HG02571 (cell line): ENCODE data around the gene IFIT1B.
"Not testable (repeated sequence)": the region's sequence is repeated elsewhere in the genome, so short reads cannot be mapped to it uniquely, and the experiment has no call there.

Experiments
- ATAC-seq: cut with Tn5 transposase; IDR thresholded peaks from one replicate; pipeline ENCODE4 v1.9.1; 2021; ENCODE audit warnings: mild to moderate bottlenecking, moderate library complexity; ENCODE audit not compliant: unreplicated experiment

IFIT1B gene, protein sequence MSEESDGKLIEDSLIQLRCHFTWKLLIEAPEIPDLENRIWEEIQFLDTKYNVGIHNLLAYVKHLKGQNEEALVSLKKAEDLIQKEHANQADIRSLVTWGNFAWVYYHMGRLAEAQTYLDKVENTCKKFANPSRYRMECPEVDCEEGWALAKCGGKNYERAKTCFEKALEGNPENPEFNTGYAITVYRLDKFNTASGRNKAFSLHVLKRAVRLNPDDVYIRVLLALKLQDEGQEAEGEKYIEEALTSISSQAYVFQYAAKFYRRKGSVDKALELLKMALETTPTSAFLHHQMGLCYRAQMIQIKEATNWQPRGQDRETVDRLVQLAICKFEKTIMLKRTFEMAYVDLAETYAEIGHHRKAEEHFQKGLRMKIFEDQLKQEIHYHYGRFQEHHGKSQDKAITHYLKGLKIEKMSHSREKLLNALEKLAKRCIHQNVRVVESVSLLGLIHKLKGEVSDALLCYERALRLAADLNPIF

DNA sequence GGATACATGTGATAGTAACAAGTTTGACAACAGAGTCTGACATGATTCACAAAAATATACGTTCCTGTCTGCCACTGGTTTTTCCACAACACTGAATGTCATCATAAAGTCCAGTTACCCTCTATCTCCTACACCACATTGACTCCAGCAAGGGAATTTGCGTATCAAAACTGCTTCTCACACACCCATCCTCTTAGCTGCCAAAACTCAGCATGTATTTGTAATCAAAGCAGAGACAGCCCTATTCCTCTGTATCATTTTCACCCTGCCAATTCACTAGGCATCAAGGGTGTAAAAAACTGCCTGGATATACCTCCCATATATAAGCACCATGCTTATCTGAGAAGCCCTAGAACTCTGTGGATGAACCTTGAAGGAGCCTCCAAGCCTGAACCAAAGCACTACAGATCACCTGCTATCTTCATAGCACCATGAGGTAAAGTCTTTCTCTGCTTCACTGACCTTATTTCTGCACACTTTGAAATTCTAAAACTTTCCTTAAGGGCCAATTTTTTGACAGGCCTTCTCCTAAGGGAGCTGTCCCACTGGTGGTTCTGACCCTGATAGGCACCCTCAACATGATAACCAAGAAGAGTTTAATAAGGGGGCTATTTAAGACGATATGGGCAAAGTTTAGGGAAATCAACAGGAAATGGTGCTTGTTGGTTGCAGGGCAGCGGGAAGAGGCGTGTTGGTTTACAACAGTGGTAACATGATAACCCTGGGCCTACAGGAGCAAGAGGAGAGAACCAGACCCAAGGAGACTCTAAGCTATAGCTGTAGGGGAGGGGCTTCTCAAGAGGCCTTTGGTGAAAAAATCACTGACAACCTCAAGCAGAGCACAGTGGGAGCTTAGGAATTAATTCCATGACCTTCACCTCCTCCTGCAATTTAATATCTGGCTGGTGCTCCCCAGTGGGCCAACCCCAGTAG is at the start of gene IFIT1B:
IFIT1B (plus strand) TSS at position 352 of the 933 bp plus-strand sequence; CDS start at position 432, 80 bp downstream.
- ATAC-seq: no peak

DNA sequence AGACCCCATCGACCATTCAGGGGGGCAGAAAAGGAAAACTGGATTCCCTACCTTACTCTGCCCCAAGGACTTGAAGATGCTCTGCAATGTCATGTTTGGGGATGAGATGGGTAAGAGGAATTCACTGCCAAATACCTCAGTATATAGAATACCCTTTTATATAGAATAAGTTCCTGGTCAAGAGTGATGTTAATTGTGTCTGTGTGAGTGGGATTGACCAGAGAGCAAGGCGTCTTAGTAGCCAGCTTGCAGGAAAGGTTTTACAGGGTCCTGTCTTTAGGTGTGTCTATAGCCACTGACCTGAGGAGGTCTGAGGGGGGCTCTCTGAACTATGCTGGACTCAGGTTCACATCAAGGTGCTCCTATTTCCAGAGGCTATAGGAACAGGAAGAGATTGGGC is 48.7 kb upstream of the IFIT1B start:
- ATAC-seq: no peak

DNA sequence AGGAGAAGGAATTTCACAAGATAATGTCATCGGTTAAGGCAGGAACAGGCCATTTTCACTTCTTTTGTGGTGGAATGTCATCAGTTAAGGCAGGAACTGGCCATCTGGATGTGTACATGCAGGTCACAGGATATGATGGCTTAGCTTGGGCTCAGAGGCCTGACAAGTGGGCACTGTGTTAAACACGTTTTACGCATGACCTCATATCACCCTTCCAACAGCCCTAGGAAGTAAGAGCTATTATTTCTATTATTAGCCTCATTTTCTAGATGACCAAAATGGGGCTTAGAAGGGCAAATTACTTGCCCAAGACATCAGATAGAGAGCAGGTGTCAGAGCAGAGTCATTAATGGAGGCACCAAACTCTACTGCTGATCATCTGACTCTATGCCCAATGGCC is 47.8 kb upstream of the IFIT1B start:
- not testable (repeated sequence) for ATAC-seq

DNA sequence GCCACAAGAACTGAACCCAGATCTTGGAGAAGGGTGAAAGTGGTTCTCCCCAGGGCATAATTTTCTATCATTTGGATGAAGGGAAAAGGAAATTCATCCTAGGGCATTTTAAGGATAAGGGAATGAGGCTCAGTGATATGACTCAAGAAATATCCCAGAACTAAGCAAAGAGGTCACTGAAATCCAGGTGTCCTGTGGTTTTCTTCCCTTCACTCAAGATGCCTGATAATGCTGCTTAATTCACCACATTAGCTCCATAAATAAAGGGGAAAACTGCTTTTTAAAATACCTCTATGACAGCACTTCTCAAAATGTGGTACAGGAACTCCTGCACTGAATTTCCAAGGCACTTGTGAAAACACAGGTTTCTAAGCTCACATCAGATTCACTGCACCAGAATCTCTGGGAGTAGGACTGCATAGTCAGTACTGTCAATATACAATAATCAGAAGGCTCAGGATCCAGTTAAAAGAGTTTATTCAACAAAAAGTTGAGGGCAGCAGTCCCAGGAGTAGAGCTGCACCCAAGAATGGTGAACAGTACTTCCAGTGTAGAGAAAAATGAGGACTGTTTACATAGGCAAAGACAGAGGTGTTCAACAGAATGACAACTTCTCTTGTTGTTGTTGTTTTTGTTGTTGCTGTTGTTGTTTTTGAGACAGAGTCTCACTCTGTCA is 47.2 kb upstream of the IFIT1B start:
- no peak for ATAC-seq

DNA sequence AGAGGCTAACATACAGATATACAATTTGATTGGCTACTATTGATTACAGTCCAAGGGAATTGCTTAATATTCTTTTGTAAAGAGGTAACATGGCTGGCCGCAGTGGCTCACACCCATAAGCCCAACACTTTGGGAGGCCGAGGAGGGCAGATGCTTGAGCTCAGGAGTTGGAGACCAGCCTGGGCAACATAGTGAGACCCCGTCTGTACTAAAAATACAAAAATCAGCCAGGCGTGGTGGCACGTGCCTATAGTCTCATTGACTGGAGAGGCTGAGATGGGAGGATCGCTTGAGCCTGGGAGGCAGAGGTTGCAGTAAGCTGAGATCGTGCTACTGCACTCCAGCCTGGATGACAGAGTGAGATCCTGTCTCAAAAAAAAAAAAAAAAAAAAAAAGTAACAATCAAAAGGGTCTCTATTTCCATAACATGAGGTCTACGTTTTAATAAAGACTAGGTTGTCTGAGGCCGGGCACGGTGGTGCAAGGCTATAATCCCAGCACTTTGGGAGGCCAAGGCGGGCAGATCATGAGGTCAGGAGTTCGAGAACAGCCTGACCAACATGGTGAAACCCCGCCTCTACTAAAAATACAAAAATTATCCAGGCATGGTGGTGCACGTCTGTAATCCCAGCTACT is 46.3 kb upstream of the IFIT1B start:
- ATAC-seq: not testable (repeated sequence)

DNA sequence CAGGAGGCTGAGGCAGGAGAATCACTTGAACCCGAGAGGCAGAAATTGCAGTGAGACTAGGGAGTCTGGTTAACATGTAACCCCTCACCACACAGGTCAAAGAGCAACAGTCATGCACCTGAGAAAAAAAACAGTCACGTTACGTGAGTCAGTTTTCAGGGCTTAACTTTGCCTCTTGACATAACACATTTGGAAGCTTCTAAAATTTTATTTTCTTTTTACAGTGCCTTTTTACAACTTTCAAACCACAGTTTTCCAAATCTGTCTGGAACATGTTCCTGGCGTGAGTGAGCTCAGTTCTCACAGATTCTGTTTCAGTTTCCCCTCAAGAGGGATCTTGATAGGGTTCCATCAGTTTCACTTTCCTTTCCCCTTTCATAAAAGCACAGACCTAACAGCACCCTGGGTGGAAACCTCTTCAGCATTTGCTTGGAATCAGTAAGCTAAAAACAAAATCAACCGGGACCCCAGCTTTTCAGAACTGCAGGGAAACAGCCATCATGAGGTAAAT is 45.7 kb upstream of the IFIT1B start:
- ATAC-seq: peak; percentile 32

DNA sequence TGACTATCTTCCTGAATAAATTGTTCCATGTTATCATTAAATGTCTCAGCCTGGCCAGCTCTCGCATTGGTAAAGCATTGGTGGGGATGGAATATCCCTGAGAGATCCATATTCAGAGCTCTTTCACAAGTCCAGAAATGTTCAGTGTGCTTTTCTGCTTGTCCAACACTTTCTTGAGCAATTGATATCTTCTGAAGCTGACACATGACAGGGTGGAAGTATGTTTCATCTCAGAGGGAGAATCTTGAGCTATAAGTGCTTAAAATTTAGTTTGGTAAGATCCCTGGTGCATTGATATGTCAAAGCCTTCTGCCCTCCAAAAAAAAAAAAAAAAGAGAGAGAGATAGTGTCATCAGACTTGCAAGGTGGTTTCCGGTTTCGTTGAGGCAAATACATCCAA is 42.6 kb upstream of the IFIT1B start:
- ATAC-seq: no peak

DNA sequence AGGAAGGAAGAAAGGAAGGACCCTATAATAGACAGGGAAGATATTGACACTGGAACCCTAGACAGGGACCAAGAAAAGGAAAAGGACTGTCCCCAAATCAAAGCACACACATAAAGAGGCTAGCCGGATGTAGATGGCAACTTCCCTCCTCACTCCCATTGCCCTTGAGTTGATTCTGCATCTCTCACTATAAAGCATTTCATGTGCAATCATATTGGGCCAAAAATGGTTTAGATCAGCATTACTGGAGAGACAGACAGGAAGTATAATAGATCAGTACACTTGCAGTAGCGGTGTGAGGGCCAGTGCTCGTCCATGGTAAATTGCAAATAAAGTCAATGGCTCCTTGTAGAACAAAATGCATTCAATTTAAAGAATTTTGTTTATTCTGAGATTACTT is 41.6 kb upstream of the IFIT1B start:
- no peak for ATAC-seq

DNA sequence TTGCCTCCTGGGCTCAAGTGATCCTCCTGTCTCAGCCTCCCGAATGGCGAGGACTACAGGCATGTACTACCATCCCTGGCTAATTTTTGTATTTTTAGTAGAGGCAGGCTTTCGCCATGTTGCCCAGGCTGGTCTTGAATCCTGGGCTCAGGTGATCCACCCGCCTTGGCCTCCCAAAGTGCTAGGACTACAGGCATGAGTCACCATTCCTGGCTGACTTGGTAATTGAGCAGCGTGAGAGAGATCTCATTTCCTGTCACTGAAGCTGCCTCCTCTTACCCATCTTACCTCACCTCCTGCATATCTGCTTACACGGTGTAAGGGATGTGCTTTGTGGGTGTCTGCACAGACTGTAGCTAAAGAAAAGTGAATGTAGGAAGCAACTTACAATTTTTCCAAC is 40.4 kb upstream of the IFIT1B start:
- ATAC-seq: no peak

DNA sequence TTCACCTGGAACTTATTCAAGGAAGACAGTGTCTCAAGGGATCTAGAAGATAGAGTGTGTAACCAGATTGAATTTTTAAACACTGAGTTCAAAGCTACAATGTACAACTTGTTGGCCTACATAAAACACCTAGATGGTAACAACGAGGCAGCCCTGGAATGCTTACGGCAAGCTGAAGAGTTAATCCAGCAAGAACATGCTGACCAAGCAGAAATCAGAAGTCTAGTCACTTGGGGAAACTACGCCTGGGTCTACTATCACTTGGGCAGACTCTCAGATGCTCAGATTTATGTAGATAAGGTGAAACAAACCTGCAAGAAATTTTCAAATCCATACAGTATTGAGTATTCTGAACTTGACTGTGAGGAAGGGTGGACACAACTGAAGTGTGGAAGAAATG is 39.1 kb upstream of the IFIT1B start:
- ATAC-seq: no peak

DNA sequence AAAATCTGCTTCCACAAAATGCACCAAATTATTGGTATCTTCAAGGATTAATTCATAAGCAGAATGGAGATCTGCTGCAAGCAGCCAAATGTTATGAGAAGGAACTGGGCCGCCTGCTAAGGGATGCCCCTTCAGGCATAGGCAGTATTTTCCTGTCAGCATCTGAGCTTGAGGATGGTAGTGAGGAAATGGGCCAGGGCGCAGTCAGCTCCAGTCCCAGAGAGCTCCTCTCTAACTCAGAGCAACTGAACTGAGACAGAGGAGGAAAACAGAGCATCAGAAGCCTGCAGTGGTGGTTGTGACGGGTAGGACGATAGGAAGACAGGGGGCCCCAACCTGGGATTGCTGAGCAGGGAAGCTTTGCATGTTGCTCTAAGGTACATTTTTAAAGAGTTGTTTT is 38.0 kb upstream of the IFIT1B start:
- no peak for ATAC-seq

DNA sequence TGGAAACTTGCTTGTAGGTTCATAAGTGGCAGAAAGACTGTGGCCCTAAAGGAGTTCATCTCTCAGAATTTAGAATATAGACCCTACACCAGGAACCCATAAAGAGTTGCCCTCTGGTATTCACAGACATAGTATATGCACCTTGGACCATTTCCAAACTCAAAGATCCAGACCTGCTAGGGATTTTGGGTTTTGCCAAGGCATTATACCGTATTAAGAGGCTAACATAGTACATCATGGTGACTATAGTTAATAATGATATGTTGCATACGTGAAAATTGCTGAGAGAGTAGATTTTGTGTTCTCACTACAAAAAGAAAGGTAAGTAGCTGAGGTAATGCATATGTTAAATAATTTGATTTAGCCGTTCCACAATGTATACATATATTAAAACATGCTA is 36.2 kb upstream of the IFIT1B start:
- no peak for ATAC-seq

DNA sequence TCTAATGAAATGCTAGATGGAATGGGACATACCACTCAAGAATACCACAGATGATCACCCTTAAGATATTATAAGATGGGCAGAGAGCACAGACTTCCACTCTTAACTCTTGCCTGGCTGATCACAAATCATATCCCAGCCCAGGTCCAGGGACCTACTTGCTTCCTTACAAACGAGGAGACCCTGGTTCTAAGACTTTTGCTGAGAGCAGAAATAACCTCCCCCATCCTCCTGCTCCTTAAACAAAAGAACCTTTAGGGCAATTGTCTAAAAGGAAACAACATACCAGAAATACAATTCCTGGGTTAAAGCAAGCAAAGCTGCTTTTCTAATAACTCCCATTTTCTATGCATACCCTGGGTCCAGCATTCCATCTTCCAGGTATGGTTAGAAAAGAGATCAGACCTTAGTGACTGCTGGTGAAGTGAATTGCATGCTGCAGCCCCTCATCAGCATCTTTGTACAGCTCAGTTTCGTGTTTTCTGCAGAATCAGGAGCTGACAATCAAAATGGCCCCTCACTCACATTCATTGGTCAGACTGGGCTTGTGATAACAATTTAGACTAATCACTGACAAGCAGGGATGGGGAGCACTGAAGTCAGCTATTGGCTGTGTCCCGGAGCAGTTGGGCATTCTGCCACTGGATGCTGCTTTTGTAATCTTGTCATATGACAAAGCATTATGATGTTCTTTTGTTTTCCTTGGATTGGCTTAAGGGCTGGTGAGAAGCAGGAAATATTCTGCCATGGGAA is 35.5 kb upstream of the IFIT1B start:
- no peak for ATAC-seq

DNA sequence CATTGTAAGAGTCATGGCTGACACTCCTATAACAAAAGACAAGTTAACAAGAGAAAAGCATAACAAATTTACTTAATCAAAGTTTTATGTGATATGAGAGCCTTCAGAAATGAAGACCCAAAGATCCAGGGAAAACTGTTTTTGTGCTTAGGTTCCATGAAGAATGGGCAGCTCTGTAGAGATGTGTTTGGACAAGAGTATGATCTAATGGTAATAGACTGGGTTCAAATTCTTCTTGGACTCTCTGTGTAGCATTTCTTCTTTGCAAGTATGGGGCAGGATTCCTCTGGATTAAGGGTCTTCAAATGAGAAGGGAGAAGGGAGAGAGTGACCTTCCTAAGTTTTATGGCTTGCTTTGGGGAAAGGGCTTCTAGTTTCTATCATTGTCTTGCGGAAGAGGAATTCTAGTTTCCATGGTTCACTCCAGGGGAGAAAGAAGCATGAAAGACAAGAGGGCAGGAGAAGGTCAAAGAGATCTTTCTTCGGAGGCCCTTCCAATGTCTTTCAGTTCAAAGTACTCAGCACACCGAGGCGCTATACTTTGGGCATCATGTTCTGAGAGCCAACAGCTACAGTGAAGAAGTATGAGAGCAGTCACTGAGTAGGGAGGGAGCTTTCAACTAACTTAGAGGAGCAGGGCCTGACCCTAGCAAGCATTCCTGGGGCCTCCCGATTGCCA is 34.6 kb upstream of the IFIT1B start:
- ATAC-seq: no peak

DNA sequence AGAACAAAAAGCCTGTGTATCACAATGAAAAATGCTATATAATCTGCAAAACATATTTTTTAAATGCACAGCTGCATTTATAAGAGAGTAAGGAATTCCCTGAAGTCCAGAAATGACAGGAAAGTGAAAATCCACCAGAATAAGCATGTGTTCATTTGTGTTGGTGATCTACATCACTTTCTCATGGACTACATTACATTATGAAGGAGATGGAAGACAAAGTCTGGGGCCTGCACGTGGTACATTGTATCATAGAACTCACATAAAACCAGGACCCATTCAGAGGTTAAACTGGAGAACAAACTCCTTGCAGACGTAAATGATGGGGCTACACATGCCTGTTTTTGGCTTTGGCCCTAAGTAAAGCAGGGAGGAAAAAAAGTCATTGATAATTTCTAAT is 33.7 kb upstream of the IFIT1B start:
- no peak for ATAC-seq

DNA sequence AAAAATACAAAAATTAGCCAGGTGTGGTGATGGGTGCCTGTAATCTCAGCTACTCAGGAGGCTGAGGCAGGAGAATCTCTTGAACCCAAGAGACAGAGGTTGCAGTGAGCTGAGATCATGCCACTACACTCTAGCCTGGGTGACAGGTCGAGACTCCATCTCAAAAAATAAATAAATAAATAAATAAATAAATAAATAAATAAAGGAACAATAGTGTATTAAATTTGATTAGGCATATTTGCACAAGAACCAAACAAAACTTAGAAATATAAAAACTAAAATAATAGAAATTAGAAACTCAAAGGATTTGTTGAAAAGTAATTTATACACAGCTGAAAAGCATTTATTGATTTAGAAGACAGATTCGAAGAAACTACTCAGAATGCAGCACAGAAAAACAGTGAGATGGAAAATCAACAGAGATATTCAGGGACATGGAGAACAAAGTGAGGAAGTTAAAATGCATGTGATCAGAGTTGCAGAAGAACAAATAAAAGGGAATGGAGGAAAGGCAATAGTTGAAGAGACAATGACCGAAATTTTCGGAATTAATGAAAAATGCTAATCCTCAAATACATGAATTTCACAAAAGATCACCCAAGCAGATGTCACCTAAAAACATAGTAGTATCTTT is 32.4 kb upstream of the IFIT1B start:
- ATAC-seq: no peak

DNA sequence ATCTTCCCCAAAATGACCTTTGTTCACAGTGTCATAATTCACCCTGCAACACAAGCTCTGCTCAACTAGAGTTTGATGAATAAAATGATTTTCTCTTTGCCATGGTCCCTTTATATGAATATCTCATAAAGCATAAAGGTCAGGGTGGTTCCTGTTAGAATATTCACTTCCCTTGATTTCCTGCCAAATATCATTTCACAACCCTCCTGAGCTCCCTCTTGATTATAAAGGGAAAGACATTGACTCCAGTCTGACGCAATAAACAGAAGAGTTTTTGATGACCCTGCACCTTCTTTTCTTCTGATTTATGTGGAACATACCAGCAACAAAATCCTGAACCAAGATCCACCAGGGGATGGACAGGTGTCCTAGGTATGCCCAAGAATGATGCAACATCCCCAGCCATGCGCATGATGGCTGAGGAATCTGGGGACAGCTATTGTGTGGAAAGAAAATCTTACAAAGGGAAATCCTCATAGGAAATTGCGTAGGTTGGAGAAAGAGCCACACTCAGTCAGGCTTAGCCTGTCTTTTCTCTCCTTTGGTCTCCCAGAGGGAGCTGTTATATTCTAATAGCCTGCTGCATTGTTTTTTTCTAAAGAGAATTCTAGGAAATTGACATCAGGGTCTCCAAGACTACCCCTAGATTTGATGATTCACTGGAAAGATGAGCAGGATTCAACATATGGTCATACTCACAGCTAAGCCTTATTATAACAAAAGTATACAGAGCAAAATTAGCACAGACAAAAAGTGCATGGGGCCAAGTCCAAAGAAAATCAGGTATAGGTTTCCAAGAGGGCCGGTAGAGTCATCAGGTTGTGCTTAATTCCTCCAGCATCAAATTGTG is 31.2 kb upstream of the IFIT1B start:
- ATAC-seq: no peak
